OCI-LY3 (cell line): Measurements from ENCODE around the gene LPP.
"Not testable (repeated sequence)": the region's sequence is repeated elsewhere in the genome, so short reads cannot be mapped to it uniquely, and the experiment has no call there.

Source experiments
- H2AFZ ChIP-seq: fragments of 200-600, 300-600 bp; shearing (Covaris generic); 2 replicates; pipeline ENCODE4 v1.6.0; 2014; ENCODE audit warnings: antibody characterized with exemption, low read depth, low read length
- H3K27ac ChIP-seq: fragments of 200-600, 300-600 bp; sonication (generic); 2 replicates; pipeline ENCODE4 v1.5.1; 2014; ENCODE audit warnings: mild to moderate bottlenecking, low read length, moderate library complexity, mixed read lengths
- H3K27me3 ChIP-seq: fragments of 200-600, 300-600 bp; sonication (generic); 2 replicates; pipeline ENCODE4 v1.6.1; 2014; ENCODE audit warnings: low read depth, low read length, mixed read lengths
- H3K36me3 ChIP-seq: fragments of 200-600, 300-600 bp; sonication (generic); replicated peaks from 2 replicates; pipeline ENCODE3; 2014; ENCODE audit warnings: low read depth, low read length, mixed read lengths
- H3K4me1 ChIP-seq: fragments of 300-600, 200-600 bp; sonication (generic); 2 replicates; pipeline ENCODE4 v1.6.1; 2014; ENCODE audit warnings: low read length, mixed read lengths
- H3K4me2 ChIP-seq: fragments of 200-600, 300-600 bp; sonication (generic); 2 replicates; pipeline ENCODE4 v1.6.1; 2014; ENCODE audit warnings: low read length, mixed read lengths
- H3K4me3 ChIP-seq: fragments of 300-600, 200-600 bp; sonication (generic); 2 replicates; pipeline ENCODE4 v1.5.1; 2014; ENCODE audit warnings: antibody characterized with exemption, mild to moderate bottlenecking, low read length, moderate library complexity
- H3K79me2 ChIP-seq: fragments of 300-600, 200-600 bp; shearing (Covaris generic); 2 replicates; pipeline ENCODE4 v1.6.1; 2014; ENCODE audit warnings: mild to moderate bottlenecking, low read length, mixed read lengths
- H3K9ac ChIP-seq: fragments of 300-600, 200-600 bp; shearing (Covaris generic); 2 replicates; pipeline ENCODE4 v1.6.0; 2014; ENCODE audit warnings: mild to moderate bottlenecking, low read length, moderate library complexity
- H3K9me3 ChIP-seq: fragments of 200-600, 300-600 bp; shearing (Covaris generic); 2 replicates; pipeline ENCODE4 v1.6.1; 2014; ENCODE audit warnings: low read length, mixed read lengths; ENCODE audit not compliant: insufficient read depth
- H4K20me1 ChIP-seq: fragments of 200-600, 300-600 bp; sonication (generic); 2 replicates; pipeline ENCODE4 v1.6.1; 2016; ENCODE audit warnings: low read length, mixed read lengths; ENCODE audit not compliant: insufficient read depth
- EZH2phosphoT487 ChIP-seq: fragments of 200-600 bp; shearing (Covaris generic); IDR thresholded peaks from 2 replicates; pipeline ENCODE4 v1.6.1; 2018; ENCODE audit warnings: antibody characterized with exemption, mixed run types, low read depth
- TF ChIP-seq, protein P1 (sequence below): fragments of 200-600, 300-600 bp; sonication (generic); IDR thresholded peaks from 2 replicates; pipeline ENCODE4 v1.5.1; 2014; ENCODE audit warnings: antibody characterized with exemption, low read length, low read depth

Gene LPP

DNA sequence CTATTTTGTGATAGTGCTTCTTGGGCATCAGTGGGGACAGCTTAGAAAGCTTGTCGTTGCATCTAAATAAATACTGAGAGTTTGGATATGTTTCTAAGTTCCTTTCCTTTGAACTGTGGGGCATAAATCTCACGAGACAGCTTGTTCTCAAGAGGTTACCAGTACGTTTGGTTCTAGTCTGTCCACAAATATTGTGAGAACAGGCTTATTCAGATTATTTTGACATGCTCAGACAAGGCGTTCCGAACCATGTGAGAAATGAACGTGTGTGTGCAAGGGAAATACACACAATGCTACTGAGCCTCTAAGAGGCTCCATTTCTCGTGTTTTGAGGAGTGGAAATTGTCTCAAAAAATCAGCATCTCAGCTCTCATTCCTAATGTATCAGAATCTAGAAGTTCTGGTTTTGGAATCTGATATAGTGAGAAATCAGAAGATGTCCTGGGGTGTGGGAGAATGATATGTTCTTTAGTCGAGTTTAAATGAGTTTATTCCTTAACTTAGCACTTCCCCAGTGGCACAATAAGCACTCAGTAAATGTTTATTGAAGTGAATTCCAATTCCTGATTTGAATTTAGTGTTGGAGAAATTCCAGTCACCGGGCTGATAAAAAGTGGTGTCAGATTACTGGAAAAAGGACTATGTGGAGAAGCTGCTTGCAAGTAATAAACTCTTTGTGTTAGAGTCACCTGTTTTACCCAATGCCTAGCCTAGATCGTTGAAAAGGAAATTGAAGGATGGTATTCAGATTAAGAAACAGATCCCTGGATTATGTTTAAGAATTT lies 481.5 kb downstream of the LPP start:
- Histone ChIP-seq H3K9ac (no peak overlapping the region), H3K4me1 (no peaks in the 10 kb centered on the region), H3K4me2 (no peak overlapping the region), H2AFZ (no peak overlapping the region), H3K9me3 (no peaks in the 10 kb centered on the region), H3K4me3 (no peak overlapping the region), H3K79me2 (no peaks in the 10 kb centered on the region), H3K27ac (no peak overlapping the region), H3K36me3 (no peaks in the 10 kb centered on the region), H3K27me3 (no peaks in the 10 kb centered on the region), H4K20me1 (no peaks in the 10 kb centered on the region)
- TF ChIP-seq EZH2phosphoT487 = no peak
- TF ChIP-seq, protein P1, sequence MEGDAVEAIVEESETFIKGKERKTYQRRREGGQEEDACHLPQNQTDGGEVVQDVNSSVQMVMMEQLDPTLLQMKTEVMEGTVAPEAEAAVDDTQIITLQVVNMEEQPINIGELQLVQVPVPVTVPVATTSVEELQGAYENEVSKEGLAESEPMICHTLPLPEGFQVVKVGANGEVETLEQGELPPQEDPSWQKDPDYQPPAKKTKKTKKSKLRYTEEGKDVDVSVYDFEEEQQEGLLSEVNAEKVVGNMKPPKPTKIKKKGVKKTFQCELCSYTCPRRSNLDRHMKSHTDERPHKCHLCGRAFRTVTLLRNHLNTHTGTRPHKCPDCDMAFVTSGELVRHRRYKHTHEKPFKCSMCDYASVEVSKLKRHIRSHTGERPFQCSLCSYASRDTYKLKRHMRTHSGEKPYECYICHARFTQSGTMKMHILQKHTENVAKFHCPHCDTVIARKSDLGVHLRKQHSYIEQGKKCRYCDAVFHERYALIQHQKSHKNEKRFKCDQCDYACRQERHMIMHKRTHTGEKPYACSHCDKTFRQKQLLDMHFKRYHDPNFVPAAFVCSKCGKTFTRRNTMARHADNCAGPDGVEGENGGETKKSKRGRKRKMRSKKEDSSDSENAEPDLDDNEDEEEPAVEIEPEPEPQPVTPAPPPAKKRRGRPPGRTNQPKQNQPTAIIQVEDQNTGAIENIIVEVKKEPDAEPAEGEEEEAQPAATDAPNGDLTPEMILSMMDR = no peak

DNA sequence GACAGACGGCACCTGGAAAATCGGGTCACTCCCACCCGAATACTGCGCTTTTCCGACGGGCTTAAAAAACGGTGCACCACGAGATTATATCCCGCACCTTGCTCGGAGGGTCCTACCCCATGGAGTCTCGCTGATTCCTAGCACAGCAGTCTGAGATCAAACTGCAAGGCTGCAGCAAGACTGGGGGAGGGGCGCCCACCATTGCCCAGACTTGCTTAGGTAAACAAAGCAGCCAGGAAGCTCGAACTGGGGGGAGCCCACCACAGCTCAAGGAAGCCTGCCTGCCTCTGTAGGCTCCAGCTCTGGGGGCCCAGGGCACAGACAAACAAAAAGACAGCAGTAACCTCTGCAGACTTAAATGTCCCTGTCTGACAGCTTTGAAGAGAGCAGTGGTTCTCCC lies 482.3 kb downstream of the LPP start:
- not testable (repeated sequence) for H3K27ac ChIP-seq

DNA sequence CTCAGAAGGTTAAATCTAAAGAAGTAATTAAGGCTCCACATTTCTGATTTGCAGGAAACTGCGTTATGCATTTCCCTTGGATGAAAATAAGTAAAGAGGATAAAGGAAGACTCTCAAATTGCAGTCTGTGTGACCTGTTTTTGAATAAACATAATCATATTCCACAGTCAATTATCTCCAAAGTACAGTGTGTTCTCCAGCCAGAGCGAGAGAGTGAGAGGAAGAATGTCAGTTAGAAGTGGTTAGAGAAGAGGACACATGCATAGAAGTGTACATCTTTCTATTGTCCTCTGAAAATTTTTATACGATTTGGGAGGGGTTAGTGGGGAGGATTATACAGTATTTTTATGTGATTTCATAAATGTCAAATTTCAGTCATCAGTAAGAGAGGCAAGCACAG lies 487.1 kb downstream of the LPP start:
- Histone ChIP-seq H3K4me2 (no peak overlapping the region), H3K4me3 (no peak overlapping the region), H3K27ac (no peak overlapping the region), H3K9me3 (no peaks in the 10 kb centered on the region), H3K9ac (no peak overlapping the region), H3K79me2 (no peaks in the 10 kb centered on the region), H2AFZ (no peak overlapping the region), H3K36me3 (no peaks in the 10 kb centered on the region), H3K27me3 (no peaks in the 10 kb centered on the region), H3K4me1 (no peaks in the 10 kb centered on the region), H4K20me1 (no peaks in the 10 kb centered on the region)
- TF ChIP-seq EZH2phosphoT487 = no peak
- TF ChIP-seq, protein P1 = no peak

More for the DNA sequence above, 482.3 kb downstream of the LPP start:
- H2AFZ ChIP-seq, H3K4me2 ChIP-seq, H3K9me3 ChIP-seq, H4K20me1 ChIP-seq, H3K4me1 ChIP-seq, H3K4me3 ChIP-seq, H3K27me3 ChIP-seq, H3K9ac ChIP-seq, H3K36me3 ChIP-seq, H3K79me2 ChIP-seq: not testable (repeated sequence)

DNA sequence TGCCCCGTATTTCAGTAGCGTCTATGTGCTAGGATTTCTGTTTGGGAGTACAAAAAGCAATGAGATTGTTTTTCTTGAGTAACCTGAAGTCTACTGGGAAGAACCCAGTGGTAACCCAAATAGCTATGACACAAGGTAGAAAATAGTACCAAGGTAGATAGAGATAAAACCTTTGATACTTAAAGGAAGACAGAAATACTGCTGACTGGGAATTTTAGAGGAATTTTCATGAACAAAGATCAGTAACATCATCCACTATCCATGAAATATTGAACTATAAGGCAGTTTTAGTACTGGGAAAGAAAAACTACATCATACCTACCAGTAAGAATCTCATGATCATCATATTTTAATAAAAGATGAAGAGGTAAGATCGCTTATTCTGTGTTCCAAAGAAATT lies 489.8 kb downstream of the LPP start:
- TF ChIP-seq EZH2phosphoT487 = no peak
- TF ChIP-seq, protein P1 = no peak
- Histone ChIP-seq H3K4me3 (no peak overlapping the region), H4K20me1 (no peaks in the 10 kb centered on the region), H3K4me2 (no peak overlapping the region), H3K4me1 (no peaks in the 10 kb centered on the region), H3K79me2 (no peaks in the 10 kb centered on the region), H3K9ac (no peak overlapping the region), H3K27me3 (no peaks in the 10 kb centered on the region), H3K9me3 (no peaks in the 10 kb centered on the region), H3K36me3 (no peaks in the 10 kb centered on the region), H2AFZ (no peak overlapping the region), H3K27ac (no peak overlapping the region)
